Measurements from ENCODE around the gene TMEM63B. TPM values are rescaled to one million over a fixed set of nuclear protein-coding genes. Genes with fewer than 3 reads are reported as not detected.

Gene TMEM63B
- total RNA-seq, 1 experiment from 2014 or later, result 11.5 TPM

GRCh38 chr6:44105146-44105545, 22.2 kb upstream of the TMEM63B start:
- Histone ChIP-seq H3K4me1 (no peaks in the 10 kb centered on the region), H3K4me3 (no peak overlapping the region), H3K27me3 (no peaks in the 10 kb centered on the region), H3K27ac (no peak overlapping the region), H3K9me3 (replicated peaks) (no peaks in the 10 kb centered on the region), H3K36me3 (peaks cover 14% of the 10 kb centered on the region)
- DNase-seq, result peak in 1 of 2 experiments; percentile 22

GRCh38 chr6:44105993-44106740, 21.2 kb upstream of the TMEM63B start:
- Histone ChIP-seq H3K4me1 (no peaks in the 10 kb centered on the region), H3K27me3 (no peaks in the 10 kb centered on the region), H3K9me3 (replicated peaks) (no peaks in the 10 kb centered on the region), H3K27ac (no peak overlapping the region), H3K36me3 (peaks cover 14% of the 10 kb centered on the region), H3K4me3 (no peak overlapping the region)
- no peak for DNase-seq

- no peaks in the 10 kb centered on the region for H3K4me1 ChIP-seq
- no peaks in the 10 kb centered on the region for H3K9me3 ChIP-seq (replicated peaks)
- H3K4me3 ChIP-seq, result no peak overlapping the region
- H3K27ac ChIP-seq, result no peak overlapping the region
- DNase-seq, result no peak
- peaks cover 17% of the 10 kb centered on the region for H3K36me3 ChIP-seq
- H3K27me3 ChIP-seq, result no peaks in the 10 kb centered on the region
Measured at GRCh38 chr6:44107017-44107416, 20.3 kb upstream of the TMEM63B start.

- Histone ChIP-seq H3K9me3 (replicated peaks) (no peaks in the 10 kb centered on the region), H3K27me3 (no peaks in the 10 kb centered on the region), H3K4me1 (no peaks in the 10 kb centered on the region), H3K27ac (no peak overlapping the region), H3K4me3 (no peak overlapping the region), H3K36me3 (peaks cover 28% of the 10 kb centered on the region)
- DNase-seq, result no peak
Measured at GRCh38 chr6:44108471-44108870, 18.9 kb upstream of the TMEM63B start.

GRCh38 chr6:44109212-44109611, 18.1 kb upstream of the TMEM63B start:
- Histone ChIP-seq H3K27ac (no peak overlapping the region), H3K36me3 (peaks cover 29% of the 10 kb centered on the region), H3K4me1 (no peaks in the 10 kb centered on the region), H3K4me3 (no peak overlapping the region), H3K27me3 (no peaks in the 10 kb centered on the region), H3K9me3 (replicated peaks) (no peaks in the 10 kb centered on the region)
- DNase-seq, result no peak

- Histone ChIP-seq H3K27ac (no peak overlapping the region), H3K4me1 (no peaks in the 10 kb centered on the region), H3K27me3 (no peaks in the 10 kb centered on the region), H3K4me3 (no peak overlapping the region), H3K9me3 (replicated peaks) (no peaks in the 10 kb centered on the region), H3K36me3 (peaks cover 30% of the 10 kb centered on the region)
- no peak for DNase-seq
Measured at GRCh38 chr6:44110005-44110676, 17.2 kb upstream of the TMEM63B start.

- DNase-seq, result no peak
- Histone ChIP-seq H3K4me3 (no peak overlapping the region), H3K27ac (no peak overlapping the region), H3K4me1 (no peaks in the 10 kb centered on the region), H3K9me3 (replicated peaks) (no peaks in the 10 kb centered on the region), H3K27me3 (no peaks in the 10 kb centered on the region), H3K36me3 (peaks cover 34% of the 10 kb centered on the region)
Measured at GRCh38 chr6:44110966-44111365, 16.4 kb upstream of the TMEM63B start.

- Histone ChIP-seq H3K36me3 (peaks cover 37% of the 10 kb centered on the region), H3K4me3 (no peak overlapping the region), H3K4me1 (no peaks in the 10 kb centered on the region), H3K27ac (no peak overlapping the region), H3K27me3 (no peaks in the 10 kb centered on the region), H3K9me3 (replicated peaks) (no peaks in the 10 kb centered on the region)
- DNase-seq, result no peak
Measured at GRCh38 chr6:44111434-44112417, 15.6 kb upstream of the TMEM63B start.

GRCh38 chr6:44113414-44113813, 13.9 kb upstream of the TMEM63B start:
- Histone ChIP-seq H3K36me3 (peaks cover 36% of the 10 kb centered on the region), H3K9me3 (replicated peaks) (no peaks in the 10 kb centered on the region), H3K27ac (no peak overlapping the region), H3K4me1 (0 out of 2 replicates have a peak, but pooled peaks cover 4% of the 10 kb centered on the region), H3K4me3 (no peak overlapping the region), H3K27me3 (no peaks in the 10 kb centered on the region)
- no peak for DNase-seq

GRCh38 chr6:44115866-44116265, 11.5 kb upstream of the TMEM63B start:
- Histone ChIP-seq H3K4me3 (no peak overlapping the region), H3K4me1 (0 out of 2 replicates have a peak, but pooled peaks cover 4% of the 10 kb centered on the region), H3K27me3 (no peaks in the 10 kb centered on the region), H3K36me3 (peaks cover 36% of the 10 kb centered on the region), H3K27ac (no peak overlapping the region), H3K9me3 (replicated peaks) (no peaks in the 10 kb centered on the region)
- DNase-seq, result no peak

GRCh38 chr6:44116641-44117382, 10.5 kb upstream of the TMEM63B start:
- H3K36me3 ChIP-seq, result peaks cover 35% of the 10 kb centered on the region
- no peaks in the 10 kb centered on the region for H3K27me3 ChIP-seq
- no peak overlapping the region for H3K27ac ChIP-seq
- H3K4me3 ChIP-seq, result no peak overlapping the region
- no peaks in the 10 kb centered on the region for H3K9me3 ChIP-seq (replicated peaks)
- no peak for DNase-seq
- H3K4me1 ChIP-seq, result 0 out of 2 replicates have a peak, but pooled peaks cover 4% of the 10 kb centered on the region

- DNase-seq, result no peak
- Histone ChIP-seq H3K27me3 (no peaks in the 10 kb centered on the region), H3K4me1 (0 out of 2 replicates have a peak, but pooled peaks cover 4% of the 10 kb centered on the region), H3K9me3 (replicated peaks) (no peaks in the 10 kb centered on the region), H3K4me3 (no peak overlapping the region), H3K27ac (no peak overlapping the region), H3K36me3 (peaks cover 29% of the 10 kb centered on the region)
Measured at GRCh38 chr6:44117397-44118128, 9.8 kb upstream of the TMEM63B start.

GRCh38 chr6:44119704-44120262, 7.6 kb upstream of the TMEM63B start:
- H3K4me3 ChIP-seq, result no peak overlapping the region
- no peak for DNase-seq
- no peaks in the 10 kb centered on the region for H3K9me3 ChIP-seq (replicated peaks)
- H3K27ac ChIP-seq, result no peak overlapping the region
- peaks cover 6% of the 10 kb centered on the region; the same call in 1 of the 2 replicates for H3K4me1 ChIP-seq
- H3K36me3 ChIP-seq, result peaks cover 13% of the 10 kb centered on the region
- no peaks in the 10 kb centered on the region for H3K27me3 ChIP-seq

Measured in SJCRH30 (cell line).